GM18498 (cell line): ENCODE measurements around the gene FBXL20.
"Not testable (repeated sequence)": the region's sequence is repeated elsewhere in the genome, so short reads cannot be mapped to it uniquely, and the experiment has no call there.

Source experiments
- ATAC-seq: cut with Tn5 transposase; IDR thresholded peaks from one replicate; pipeline ENCODE4 v1.9.1; 2021; ENCODE audit warnings: mild to moderate bottlenecking, moderate library complexity; ENCODE audit not compliant: unreplicated experiment

Gene FBXL20

GRCh38 chr17:39391448-39391847, 10.0 kb downstream of the FBXL20 start:
- ATAC-seq = no peak

GRCh38 chr17:39385040-39385439, 16.4 kb downstream of the FBXL20 start:
- no peak for ATAC-seq

GRCh38 chr17:39380144-39380543, 21.3 kb downstream of the FBXL20 start:
- ATAC-seq = no peak

GRCh38 chr17:39376434-39376833, 25.0 kb downstream of the FBXL20 start:
- ATAC-seq = no peak

- ATAC-seq = not testable (repeated sequence)
Measured at GRCh38 chr17:39367805-39368204, 33.6 kb downstream of the FBXL20 start.

- ATAC-seq = no peak
Measured at GRCh38 chr17:39365872-39366271, 35.6 kb downstream of the FBXL20 start.

GRCh38 chr17:39365242-39365641, 36.2 kb downstream of the FBXL20 start:
- ATAC-seq = no peak

GRCh38 chr17:39364236-39365025, 37.0 kb downstream of the FBXL20 start:
- no peak for ATAC-seq

GRCh38 chr17:39361064-39361463, 40.4 kb downstream of the FBXL20 start:
- no peak for ATAC-seq

- ATAC-seq = no peak
Measured at GRCh38 chr17:39360537-39360936, 40.9 kb downstream of the FBXL20 start.

GRCh38 chr17:39359994-39360393, 41.4 kb downstream of the FBXL20 start:
- ATAC-seq = no peak

- ATAC-seq = no peak
Measured at GRCh38 chr17:39357986-39358385, 43.4 kb downstream of the FBXL20 start.

GRCh38 chr17:39357488-39357887, 43.9 kb downstream of the FBXL20 start:
- no peak for ATAC-seq

GRCh38 chr17:39352986-39353385, 48.4 kb downstream of the FBXL20 start:
- ATAC-seq = no peak

GRCh38 chr17:39352511-39352910, 48.9 kb downstream of the FBXL20 start:
- no peak for ATAC-seq

GRCh38 chr17:39351508-39351907, 49.9 kb downstream of the FBXL20 start:
- ATAC-seq = no peak

GRCh38 chr17:39349246-39349645, 52.2 kb downstream of the FBXL20 start:
- no peak for ATAC-seq

- not testable (repeated sequence) for ATAC-seq
Measured at GRCh38 chr17:39346863-39347262, 54.6 kb downstream of the FBXL20 start.

GRCh38 chr17:39341541-39341940, 59.9 kb downstream of the FBXL20 start:
- ATAC-seq = no peak

- no peak for ATAC-seq
Measured at GRCh38 chr17:39340731-39341130, 60.7 kb downstream of the FBXL20 start.

GRCh38 chr17:39339272-39339671, 62.2 kb downstream of the FBXL20 start:
- ATAC-seq = no peak

GRCh38 chr17:39337649-39338048, 63.8 kb downstream of the FBXL20 start:
- ATAC-seq = not testable (repeated sequence)

GRCh38 chr17:39335704-39336223, 65.7 kb downstream of the FBXL20 start:
- ATAC-seq = no peak
